ENCODE measurements around the gene SPATA2.
"Not testable (repeated sequence)": the region's sequence is repeated elsewhere in the genome, so short reads cannot be mapped to it uniquely, and the experiment has no call there.

SPATA2 gene

DNA sequence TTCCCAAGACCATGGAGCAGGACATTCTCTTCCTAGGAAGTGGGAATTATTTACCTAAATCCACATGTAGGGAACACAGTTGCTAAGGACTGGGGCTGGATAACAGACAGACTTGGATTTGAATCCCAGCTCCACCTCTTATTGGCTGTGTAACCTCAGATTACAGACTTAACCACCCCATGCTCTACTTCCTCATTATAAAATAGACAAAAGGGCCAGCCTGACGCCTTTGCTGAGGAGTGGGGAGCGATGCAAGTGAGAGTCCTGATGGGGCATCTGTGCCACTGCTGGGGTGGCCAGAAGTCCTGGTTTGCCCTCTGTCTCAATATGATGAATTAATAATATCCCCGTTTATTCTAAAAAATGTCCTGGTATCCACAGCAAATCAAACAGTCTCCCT, 46.8 kb downstream of the SPATA2 start:
- TF ChIP-seq, protein P1, sequence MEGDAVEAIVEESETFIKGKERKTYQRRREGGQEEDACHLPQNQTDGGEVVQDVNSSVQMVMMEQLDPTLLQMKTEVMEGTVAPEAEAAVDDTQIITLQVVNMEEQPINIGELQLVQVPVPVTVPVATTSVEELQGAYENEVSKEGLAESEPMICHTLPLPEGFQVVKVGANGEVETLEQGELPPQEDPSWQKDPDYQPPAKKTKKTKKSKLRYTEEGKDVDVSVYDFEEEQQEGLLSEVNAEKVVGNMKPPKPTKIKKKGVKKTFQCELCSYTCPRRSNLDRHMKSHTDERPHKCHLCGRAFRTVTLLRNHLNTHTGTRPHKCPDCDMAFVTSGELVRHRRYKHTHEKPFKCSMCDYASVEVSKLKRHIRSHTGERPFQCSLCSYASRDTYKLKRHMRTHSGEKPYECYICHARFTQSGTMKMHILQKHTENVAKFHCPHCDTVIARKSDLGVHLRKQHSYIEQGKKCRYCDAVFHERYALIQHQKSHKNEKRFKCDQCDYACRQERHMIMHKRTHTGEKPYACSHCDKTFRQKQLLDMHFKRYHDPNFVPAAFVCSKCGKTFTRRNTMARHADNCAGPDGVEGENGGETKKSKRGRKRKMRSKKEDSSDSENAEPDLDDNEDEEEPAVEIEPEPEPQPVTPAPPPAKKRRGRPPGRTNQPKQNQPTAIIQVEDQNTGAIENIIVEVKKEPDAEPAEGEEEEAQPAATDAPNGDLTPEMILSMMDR (conservative IDR thresholded peaks at IDR 0.05; ENCODE audit: low read length): no peak
- no peak overlapping the region for H3K4me3 ChIP-seq (ENCODE audit: low read length)
- DNase-seq (ENCODE audit: low read depth): no peak

DNA sequence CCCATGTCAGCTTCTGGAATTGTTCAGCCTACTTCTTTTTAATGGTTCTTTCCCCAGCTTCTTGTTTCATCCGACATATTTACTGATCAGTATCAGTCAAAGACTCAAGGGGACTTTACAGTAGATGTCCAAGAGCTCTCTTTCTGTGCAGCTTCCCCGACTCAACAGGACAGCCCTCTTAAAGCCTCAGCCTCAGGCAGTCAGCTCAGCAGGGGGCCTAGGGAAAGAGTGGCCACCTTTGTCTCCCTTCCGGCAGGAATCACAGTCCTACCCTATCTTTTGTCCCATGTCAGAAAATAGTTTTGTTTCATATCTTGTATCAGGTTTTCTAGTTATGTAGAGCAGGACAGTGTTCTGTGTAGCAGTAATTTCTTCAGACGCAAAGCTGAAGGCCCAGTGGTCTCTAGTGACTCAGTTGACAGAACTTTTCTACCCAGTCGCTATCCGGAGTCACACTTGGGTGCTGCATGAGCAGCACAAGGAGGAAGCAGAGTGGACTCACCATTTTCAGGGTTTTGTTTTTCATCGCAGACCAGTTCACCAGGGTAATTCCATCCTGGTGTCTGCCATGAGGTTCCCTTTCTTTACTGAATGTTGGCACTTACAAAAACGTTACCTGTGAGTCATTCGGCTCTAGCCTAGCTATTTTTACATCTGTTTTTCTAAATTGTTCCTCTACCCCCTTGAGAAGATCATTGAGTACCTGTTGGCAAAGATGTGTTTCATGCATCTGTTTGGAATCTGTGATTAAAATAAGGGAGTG, 47.7 kb downstream of the SPATA2 start:
- no peak for DNase-seq (ENCODE audit: low read depth)
- TF ChIP-seq, protein P1 (conservative IDR thresholded peaks at IDR 0.05; ENCODE audit: low read length): no peak
- H3K4me3 ChIP-seq (ENCODE audit: low read length): no peak overlapping the region

GRCh38 chr20:49866051-49866450, 49.3 kb downstream of the SPATA2 start:
- H3K4me3 ChIP-seq (ENCODE audit: low read length): peak overlapping the region; percentile 39
- TF ChIP-seq, protein P1 (conservative IDR thresholded peaks at IDR 0.05; ENCODE audit: low read length): no peak
- peak; percentile 98 for DNase-seq (ENCODE audit: low read depth)

- DNase-seq (ENCODE audit: low read depth): peak; percentile 86
- peak overlapping the region; percentile 39 for H3K4me3 ChIP-seq (ENCODE audit: low read length)
- TF ChIP-seq, protein P1 (conservative IDR thresholded peaks at IDR 0.05; ENCODE audit: low read length): no peak
Observed at GRCh38 chr20:49865559-49865958, 49.8 kb downstream of the SPATA2 start.

DNA sequence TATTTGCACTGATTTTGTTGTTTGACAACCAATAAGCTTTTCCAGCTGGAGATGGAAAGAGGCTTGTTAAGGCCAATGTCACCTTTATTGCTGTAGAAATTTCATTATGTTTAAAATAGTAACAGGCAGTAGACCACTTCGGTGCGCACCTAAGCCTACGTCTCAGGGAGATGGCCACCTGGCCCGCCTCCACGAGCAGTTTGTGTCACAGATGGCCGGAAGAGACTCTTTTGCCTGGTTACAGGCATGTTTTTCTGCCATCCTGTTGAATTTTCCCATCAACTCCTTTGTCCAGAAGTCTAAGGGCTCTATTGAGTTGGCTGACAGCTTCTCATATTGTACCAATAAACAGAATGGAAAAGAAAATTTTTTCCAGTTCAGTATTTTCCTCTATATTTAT, 51.7 kb downstream of the SPATA2 start:
- no peak overlapping the region for H3K4me3 ChIP-seq (ENCODE audit: low read length)
- TF ChIP-seq, protein P1 (conservative IDR thresholded peaks at IDR 0.05; ENCODE audit: low read length): no peak
- DNase-seq (ENCODE audit: low read depth): no peak

- no peak overlapping the region for H3K4me3 ChIP-seq (ENCODE audit: low read length)
- TF ChIP-seq, protein P1 (conservative IDR thresholded peaks at IDR 0.05; ENCODE audit: low read length): no peak
- DNase-seq (ENCODE audit: low read depth): no peak
Observed at GRCh38 chr20:49862607-49863200, 52.6 kb downstream of the SPATA2 start.

DNA sequence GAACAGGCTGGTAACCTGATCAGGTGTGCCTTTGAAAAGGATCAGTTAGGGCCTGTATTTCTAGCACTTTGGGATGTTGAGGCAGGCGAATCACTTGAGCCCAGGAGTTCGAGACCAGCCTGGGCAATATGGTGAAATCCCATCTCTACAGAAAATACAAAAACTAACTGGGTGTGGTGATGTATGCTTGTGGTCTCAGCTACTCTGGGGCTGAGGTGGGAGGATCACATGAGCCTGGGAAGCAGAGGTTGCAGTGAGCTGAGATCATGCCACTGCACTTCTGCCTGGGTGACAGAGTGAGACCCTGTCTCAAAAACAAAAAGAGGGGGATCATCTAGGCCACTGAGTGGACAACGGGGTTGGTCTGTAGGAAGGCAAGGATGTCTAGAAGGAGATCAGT, 54.1 kb downstream of the SPATA2 start:
- not testable (repeated sequence) for H3K4me3 ChIP-seq (ENCODE audit: low read length); DNase-seq (ENCODE audit: low read depth)
